Esophagus (tissue), 2 donors: Measurements from ENCODE around the gene MTNR1A. TPM values are rescaled to one million over a fixed set of nuclear protein-coding genes. Genes with fewer than 3 reads are reported as not detected.

Source experiments
- H3K27ac ChIP-seq, 2 donors: one replicate each; pipeline ENCODE4 v1.5.1; 2013; ENCODE audit warnings: low read depth in 2 of 2, mild to moderate bottlenecking in 2 of 2, inconsistent platforms in 1 of 2, low read length in 1 of 2, moderate library complexity in 1 of 2
- H3K27me3 ChIP-seq, 2 donors: one replicate each; pipeline ENCODE4 v1.6.1; 2013; ENCODE audit warnings: low read length in 2 of 2, control low read depth in 1 of 2, mild to moderate bottlenecking in 1 of 2; ENCODE audit not compliant: insufficient read depth in 2 of 2, control insufficient read depth in 1 of 2
- H3K36me3 ChIP-seq, 2 donors: one replicate each; pipeline ENCODE4 v1.6.1; 2013; ENCODE audit warnings: low read length in 1 of 2; ENCODE audit not compliant: control insufficient read depth in 2 of 2, insufficient read depth in 2 of 2
- H3K4me1 ChIP-seq, 2 donors: one replicate each; pipeline ENCODE4 v1.6.1; 2013; ENCODE audit warnings: low read length in 1 of 2; ENCODE audit not compliant: control insufficient read depth in 2 of 2, insufficient read depth in 2 of 2
- H3K4me3 ChIP-seq, 2 donors: one replicate each; pipeline ENCODE4 v1.5.1; 2013; ENCODE audit warnings: low read length in 2 of 2, mild to moderate bottlenecking in 2 of 2, low read depth in 1 of 2, moderate library complexity in 1 of 2
- H3K9me3 ChIP-seq, 2 donors: one replicate each; pipeline ENCODE4 v1.6.1; 2013; ENCODE audit warnings: mild to moderate bottlenecking in 2 of 2, low read depth in 1 of 2, low read length in 1 of 2, moderate library complexity in 1 of 2; ENCODE audit not compliant: control insufficient read depth in 2 of 2, insufficient read depth in 1 of 2
- WGBS, 2 donors: extraction: QIAGEN DNeasy Blood & Tissue Kit; methylation state at CpG; one replicate each; pipeline ENCODE4 v1.1.7; 2013; 5-methylcytosine and 5-hydroxymethylcytosine counted together
- polyA plus RNA-seq, 2 donors: library from polyadenylated mRNA; stranded (reverse); fragments of 200-250 nt; gene quantifications; one replicate each; pipeline ENCODE4 v1.2.3, GENCODE V29; 2013
- donor health status: healthy with polysubstance abuse.
- donor health status: Bipolar disorder and iron deficiency.

The MTNR1A gene
- polyA plus RNA-seq, 2 donors, result not detected

DNA sequence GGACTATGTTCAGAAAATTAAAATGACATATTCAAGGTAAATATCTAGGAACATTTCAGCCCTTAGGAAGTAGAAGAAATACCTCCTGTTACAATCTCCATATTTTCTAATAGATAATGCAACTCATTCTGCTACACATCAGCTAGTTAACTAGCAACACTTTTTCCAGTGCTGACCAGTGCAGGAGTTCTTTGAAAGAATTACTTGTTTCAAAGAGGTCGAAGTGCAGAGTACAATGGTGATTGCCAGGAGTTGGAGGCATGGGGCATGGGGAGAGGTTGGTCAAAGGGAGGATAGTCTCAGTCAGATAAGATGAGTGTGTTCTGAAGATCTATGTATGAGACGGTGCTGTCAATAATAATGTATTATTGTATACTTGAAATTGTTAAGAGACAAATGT is 53.1 kb downstream of the MTNR1A start:
- Histone ChIP-seq H3K4me1 (no peaks in the 10 kb centered on the region), H3K27me3 (no peaks in the 10 kb centered on the region), H3K4me3 (no peak overlapping the region), H3K27ac (no peak overlapping the region), H3K9me3 (peaks cover 3 to 4% of the 10 kb centered on the region in 2 donors), H3K36me3 (no peaks in the 10 kb centered on the region)
- 58 to 67% methylated on average over 2 of the region's 2 CpGs for WGBS, 2 donors

DNA sequence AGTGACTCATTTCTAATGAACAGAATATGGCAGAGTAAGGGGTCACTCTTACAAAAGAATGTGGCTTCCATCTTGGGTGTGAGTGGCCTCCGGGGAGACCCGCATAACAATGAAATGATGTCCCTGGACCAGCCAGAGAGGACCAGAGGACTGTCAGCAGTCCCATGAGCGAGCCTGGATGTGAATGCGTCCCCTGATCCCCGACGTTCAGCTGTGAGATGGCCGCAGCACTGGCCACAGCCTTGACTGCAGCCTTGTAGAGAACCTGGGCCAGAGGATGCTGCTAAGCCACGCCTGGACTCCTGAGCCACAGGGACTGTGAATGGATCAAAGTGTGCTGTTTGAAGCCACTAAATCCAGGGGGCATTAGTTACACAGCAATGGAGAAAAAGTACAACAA is 53.8 kb downstream of the MTNR1A start:
- Histone ChIP-seq H3K4me1 (no peaks in the 10 kb centered on the region), H3K27me3 (no peaks in the 10 kb centered on the region), H3K4me3 (no peak overlapping the region), H3K36me3 (no peaks in the 10 kb centered on the region), H3K27ac (no peak overlapping the region), H3K9me3 (peaks cover 3 to 4% of the 10 kb centered on the region in 2 donors)
- WGBS, 2 donors, result 84 to 89% methylated on average over 8 of the region's 8 CpGs

DNA sequence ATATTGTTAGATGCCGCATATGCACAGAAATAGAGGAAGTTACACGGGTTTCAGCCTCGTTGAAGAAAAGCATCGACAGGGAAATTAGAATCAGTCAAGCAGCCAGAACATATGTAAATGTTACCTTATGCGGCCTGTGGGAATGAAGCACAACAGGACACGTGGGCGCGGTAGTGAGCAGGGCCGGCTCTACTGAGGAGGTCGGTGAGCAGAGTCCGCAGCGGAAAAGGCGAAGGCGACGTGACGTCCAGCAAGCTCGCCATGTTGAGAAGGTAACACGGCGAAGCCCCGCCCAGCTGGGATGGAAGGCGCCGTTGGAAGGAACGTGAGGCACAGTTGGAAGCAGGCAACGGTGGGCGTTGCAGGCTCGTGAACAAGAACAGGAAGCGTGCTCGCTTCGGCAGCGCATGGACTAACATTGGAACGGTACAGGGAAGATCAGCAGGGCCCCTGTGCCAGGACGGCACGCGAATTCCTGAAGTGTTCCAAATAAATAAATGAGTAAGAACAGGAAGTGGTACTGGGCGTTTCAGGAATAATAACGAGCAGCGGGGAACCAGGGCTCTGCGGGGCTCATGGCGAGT is 54.6 kb downstream of the MTNR1A start:
- Histone ChIP-seq H3K27ac (no peak overlapping the region), H3K27me3 (no peaks in the 10 kb centered on the region), H3K36me3 (no peaks in the 10 kb centered on the region), H3K4me1 (no peaks in the 10 kb centered on the region), H3K4me3 (no peak overlapping the region), H3K9me3 (peaks cover 3 to 4% of the 10 kb centered on the region in 2 donors)
- 78 to 86% methylated on average over 39 of the region's 39 CpGs for WGBS, 2 donors

DNA sequence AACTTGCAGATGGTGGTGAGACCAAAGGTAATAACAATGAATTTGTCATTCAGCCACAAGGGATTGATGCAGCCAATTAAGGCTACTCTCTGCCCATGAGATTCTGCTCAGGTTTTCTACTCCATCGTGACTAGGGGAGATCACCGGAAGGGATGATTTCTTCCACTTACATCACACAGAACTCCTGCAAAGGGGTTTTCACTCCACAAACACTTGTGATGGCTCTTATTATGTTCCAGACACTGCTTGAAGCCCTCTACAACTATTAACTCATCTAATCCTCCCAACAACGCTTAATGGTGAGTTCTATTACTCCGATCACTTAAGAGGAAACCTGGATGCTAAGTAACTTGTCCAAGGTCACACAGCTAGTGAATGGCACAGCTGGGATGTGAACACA is 55.9 kb downstream of the MTNR1A start:
- WGBS, 2 donors, result 86 to 93% methylated on average over 4 of the region's 4 CpGs
- Histone ChIP-seq H3K4me3 (no peak overlapping the region), H3K9me3 (peaks cover 4 to 6% of the 10 kb centered on the region in 2 donors), H3K27ac (no peak overlapping the region), H3K36me3 (no peaks in the 10 kb centered on the region), H3K4me1 (no peaks in the 10 kb centered on the region), H3K27me3 (no peaks in the 10 kb centered on the region)

DNA sequence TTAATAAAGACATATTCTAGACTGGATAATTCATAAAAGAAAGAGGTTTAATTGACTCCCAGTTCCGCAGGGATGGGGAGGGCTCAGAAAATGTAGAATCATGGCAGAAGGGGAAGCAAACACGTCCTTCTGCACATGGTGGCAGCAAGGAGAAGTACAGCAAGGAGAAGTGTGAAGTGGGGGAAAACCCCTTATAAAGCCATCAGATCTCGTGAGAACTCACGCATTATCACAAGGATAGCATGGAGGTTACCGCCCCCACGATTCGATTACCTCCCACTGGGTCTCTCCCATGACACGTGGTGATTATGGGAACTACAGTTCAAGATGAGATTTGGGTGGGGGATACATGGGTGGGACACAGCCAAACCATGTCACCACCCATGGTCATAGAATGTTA is 58.3 kb downstream of the MTNR1A start:
- Histone ChIP-seq H3K4me3 (no peak overlapping the region), H3K9me3 (peaks cover 4 to 6% of the 10 kb centered on the region in 2 donors), H3K4me1 (no peaks in the 10 kb centered on the region), H3K27me3 (no peaks in the 10 kb centered on the region), H3K36me3 (no peaks in the 10 kb centered on the region), H3K27ac (no peak overlapping the region)
- 87 to 90% methylated on average over 8 of the region's 8 CpGs for WGBS, 2 donors

DNA sequence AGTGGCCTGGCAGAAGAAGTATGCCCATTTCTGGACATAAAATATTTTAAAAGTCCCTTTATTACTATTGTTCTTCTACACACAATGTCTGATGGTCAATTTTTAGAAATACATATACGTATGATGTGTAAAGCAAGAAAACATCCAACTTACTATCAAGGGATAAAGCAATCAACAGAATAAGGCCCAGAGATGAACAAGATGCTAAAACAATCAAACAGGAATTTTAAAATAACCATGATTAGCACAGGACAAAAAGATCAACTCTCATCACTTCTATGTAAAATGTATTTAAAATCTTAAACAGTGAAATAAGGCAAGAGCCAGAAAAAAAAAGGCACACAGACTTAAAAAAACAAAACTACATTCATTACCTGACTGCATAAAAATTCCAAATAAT is 60.9 kb downstream of the MTNR1A start:
- 90 to 95% methylated on average over 1 of the region's 1 CpG for WGBS, 2 donors
- Histone ChIP-seq H3K4me1 (no peaks in the 10 kb centered on the region), H3K27me3 (no peaks in the 10 kb centered on the region), H3K36me3 (no peaks in the 10 kb centered on the region), H3K9me3 (peaks cover 0 to 3% of the 10 kb centered on the region in 2 donors), H3K4me3 (no peak overlapping the region), H3K27ac (no peak overlapping the region)

DNA sequence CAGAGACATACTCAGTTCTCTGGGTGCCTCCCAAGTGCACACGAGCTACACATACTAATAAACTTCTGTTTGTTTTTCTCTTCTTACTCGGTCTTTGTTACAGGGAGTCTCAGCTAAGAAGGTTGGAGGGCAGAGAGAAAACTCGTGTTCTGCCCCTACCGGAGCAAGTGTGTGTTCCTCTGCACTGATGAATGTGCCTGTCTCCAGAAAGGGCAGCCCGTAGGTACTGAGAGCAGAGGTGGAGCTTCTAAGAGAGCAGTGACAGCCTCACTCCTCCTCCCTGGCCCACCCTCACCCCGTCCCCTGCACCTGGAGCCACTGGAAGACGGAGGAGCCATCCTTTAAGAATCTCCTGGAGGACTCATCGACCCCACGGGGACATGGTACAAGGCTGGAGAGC is 67.6 kb downstream of the MTNR1A start:
- Histone ChIP-seq H3K36me3 (no peaks in the 10 kb centered on the region), H3K27me3 (no peaks in the 10 kb centered on the region), H3K27ac (no peak overlapping the region), H3K4me1 (peaks cover 0 to 3% of the 10 kb centered on the region in 2 donors), H3K9me3 (peaks cover 0 to 4% of the 10 kb centered on the region in 2 donors), H3K4me3 (no peak overlapping the region)
- WGBS, 2 donors, result 62 to 64% methylated on average over 9 of the region's 9 CpGs

DNA sequence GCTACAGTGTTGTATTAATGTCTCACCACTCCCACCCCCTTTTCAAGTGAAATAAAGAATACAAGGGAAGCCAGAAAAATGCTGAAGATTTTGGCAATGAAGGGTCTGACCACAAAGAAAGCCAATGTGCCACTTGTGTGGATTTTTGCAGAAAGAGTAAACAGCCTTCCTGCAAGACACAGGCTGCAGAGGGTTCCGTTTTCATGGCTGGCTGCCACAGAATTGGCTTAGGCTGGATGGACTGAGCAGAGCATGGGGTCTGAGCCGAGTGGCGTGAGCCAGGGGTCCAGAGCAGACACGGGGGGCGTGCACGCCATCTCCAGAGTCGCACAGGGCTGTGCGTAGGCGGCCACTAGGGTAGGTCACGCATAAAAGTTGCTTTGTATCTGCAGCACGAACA is 69.2 kb downstream of the MTNR1A start:
- no peaks in the 10 kb centered on the region for H3K27me3 ChIP-seq
- H3K36me3 ChIP-seq, result no peaks in the 10 kb centered on the region
- H3K4me3 ChIP-seq, result no peak overlapping the region
- H3K27ac ChIP-seq, result no peak overlapping the region
- H3K4me1 ChIP-seq, result peaks cover 0 to 3% of the 10 kb centered on the region in 2 donors
- H3K9me3 ChIP-seq, result peaks cover 0 to 4% of the 10 kb centered on the region in 2 donors
- WGBS, 2 donors, result 35% methylated on average over 11 of the region's 11 CpGs

DNA sequence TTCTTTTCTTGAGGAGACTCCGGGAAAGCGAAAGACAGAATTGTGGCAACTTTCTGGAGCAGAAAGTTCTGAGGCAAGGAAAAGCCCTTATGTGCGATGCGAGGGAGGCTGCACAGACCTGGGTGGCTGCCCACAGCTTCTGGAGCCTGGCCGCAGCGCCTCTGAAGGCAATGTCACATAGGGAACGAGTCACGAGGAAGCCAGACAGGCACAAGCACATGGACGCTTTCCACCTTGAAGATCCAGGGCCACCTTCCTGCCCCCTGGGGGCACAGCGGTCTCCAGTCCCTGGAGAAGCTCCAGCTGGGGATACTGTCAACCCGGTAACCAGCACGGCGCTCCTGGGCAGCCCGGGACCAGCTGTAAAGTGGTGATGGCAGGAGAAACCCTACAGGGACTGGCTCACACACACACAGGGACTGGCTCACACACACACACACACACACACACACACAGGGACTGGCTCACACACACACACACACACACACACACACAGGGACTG is 69.8 kb downstream of the MTNR1A start:
- WGBS, 2 donors, result 20 to 36% methylated on average over 14 of the region's 14 CpGs
- H3K4me3 ChIP-seq, result no peak overlapping the region
- H3K36me3 ChIP-seq, result no peaks in the 10 kb centered on the region

DNA sequence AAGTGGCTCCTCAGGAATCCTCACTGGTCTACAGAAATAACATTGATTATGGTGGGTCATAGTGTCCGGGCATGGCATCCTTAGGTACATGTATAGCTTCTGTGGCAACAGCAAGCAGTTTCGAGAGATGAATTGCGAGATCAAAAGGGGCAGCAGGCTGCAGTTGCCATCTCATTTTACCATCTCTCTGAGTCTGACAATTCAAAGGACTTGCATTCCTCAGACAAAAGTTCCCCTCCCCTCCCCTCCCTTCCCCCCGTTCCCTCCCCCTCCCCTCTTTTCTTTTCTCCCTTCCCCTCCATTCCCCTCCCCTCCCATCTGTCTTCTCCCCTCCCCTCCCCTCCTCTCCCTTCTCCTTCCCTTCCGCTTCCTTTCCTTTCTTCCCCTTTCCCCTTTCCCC is 70.2 kb downstream of the MTNR1A start:
- WGBS, 2 donors, result 29 to 31% methylated on average over 5 of the region's 5 CpGs

More for the DNA sequence above, 69.8 kb downstream of the MTNR1A start:
- H3K4me1 ChIP-seq, result peaks cover 0 to 3% of the 10 kb centered on the region in 2 donors
- no peaks in the 10 kb centered on the region for H3K27me3 ChIP-seq
- no peak overlapping the region for H3K27ac ChIP-seq
- H3K9me3 ChIP-seq, result peaks cover 0 to 4% of the 10 kb centered on the region in 2 donors

More for the DNA sequence above, 70.2 kb downstream of the MTNR1A start:
- no peaks in the 10 kb centered on the region for H3K36me3 ChIP-seq
- peaks cover 0 to 4% of the 10 kb centered on the region in 2 donors for H3K9me3 ChIP-seq
- no peaks in the 10 kb centered on the region for H3K27me3 ChIP-seq
- H3K4me1 ChIP-seq, result peaks cover 0 to 3% of the 10 kb centered on the region in 2 donors
- no peak overlapping the region for H3K27ac ChIP-seq
- H3K4me3 ChIP-seq, result no peak overlapping the region
